GM23248 (cell line): ENCODE data around the gene ST13. TPM values are rescaled to one million over a fixed set of nuclear protein-coding genes. Genes with fewer than 3 reads are reported as not detected.

ENCODE experiments used
- DNase-seq: peaks from one replicate; pipeline ENCODE4 v3.0.0-alpha.2; 2015
- H2AFZ ChIP-seq: fragments of 200-600 bp; sonication (generic); 2 replicates; pipeline ENCODE4 v1.6.1; 2016; ENCODE audit warnings: antibody characterized with exemption
- H3F3A ChIP-seq: fragments of 200-600 bp; sonication (generic); 2 replicates; pipeline ENCODE4 v1.6.1; 2016; ENCODE audit warnings: mild to moderate bottlenecking, antibody characterized with exemption, mixed run types; ENCODE audit not compliant: insufficient read depth
- H3K27ac ChIP-seq: fragments of 200-600 bp; sonication (generic); 2 replicates; pipeline ENCODE4 v1.5.1; 2016; ENCODE audit warnings: mild to moderate bottlenecking
- H3K27me3 ChIP-seq: fragments of 200-600 bp; sonication (generic); replicated peaks from 2 replicates; pipeline ENCODE4 v1.6.1; 2016; ENCODE audit warnings: mild to moderate bottlenecking; ENCODE audit not compliant: insufficient read depth
- H3K36me3 ChIP-seq: fragments of 200-600 bp; sonication (generic); 2 replicates; pipeline ENCODE4 v1.6.1; 2016; ENCODE audit warnings: low read depth, mild to moderate bottlenecking
- H3K4me1 ChIP-seq: fragments of 200-600 bp; sonication (generic); 2 replicates; pipeline ENCODE4 v1.6.1; 2016; ENCODE audit warnings: mild to moderate bottlenecking; ENCODE audit not compliant: insufficient read depth
- H3K4me2 ChIP-seq: fragments of 200-600 bp; sonication (generic); one replicate; pipeline ENCODE4 v1.6.1; 2016; ENCODE audit warnings: mild to moderate bottlenecking; ENCODE audit not compliant: unreplicated experiment
- H3K4me3 ChIP-seq: fragments of 200-600 bp; sonication (generic); 2 replicates; pipeline ENCODE4 v1.5.1; 2016; ENCODE audit warnings: mild to moderate bottlenecking
- H3K79me2 ChIP-seq: fragments of 200-600 bp; sonication (generic); 2 replicates; pipeline ENCODE4 v1.6.1; 2016; ENCODE audit warnings: mild to moderate bottlenecking; ENCODE audit not compliant: insufficient read depth
- H3K9ac ChIP-seq: fragments of 200-600 bp; sonication (generic); 2 replicates; pipeline ENCODE4 v1.6.1; 2016; ENCODE audit warnings: mild to moderate bottlenecking
- H3K9me2 ChIP-seq: fragments of 200-600 bp; sonication (generic); 2 replicates; pipeline ENCODE4 v1.6.1; 2016; ENCODE audit warnings: mixed run types, mild to moderate bottlenecking, moderate library complexity; ENCODE audit not compliant: insufficient read depth
- H3K9me3 ChIP-seq: fragments of 200-600 bp; sonication (generic); one replicate; pipeline ENCODE4 v1.6.1; 2017; ENCODE audit warnings: low read depth
- H4K20me1 ChIP-seq: fragments of 200-600 bp; sonication (generic); 2 replicates; pipeline ENCODE4 v1.6.0; 2016; ENCODE audit not compliant: insufficient read depth
- EZH2 ChIP-seq: fragments of 200-600 bp; sonication (generic); IDR thresholded peaks from 2 replicates; pipeline ENCODE4 v1.6.1; 2018; ENCODE audit warnings: antibody characterized with exemption, mild to moderate bottlenecking; ENCODE audit not compliant: insufficient read depth, poor library complexity, severe bottlenecking
- EZH2phosphoT487 ChIP-seq: fragments of 200-600 bp; sonication (generic); IDR thresholded peaks from 2 replicates; pipeline ENCODE4 v1.6.1; 2018; ENCODE audit warnings: antibody characterized with exemption, moderate library complexity, mild to moderate bottlenecking, low read depth; ENCODE audit not compliant: insufficient read depth
- WGBS, 2 experiments: methylation state at CpG; one replicate each; pipeline ENCODE4 v1.1.6; 2015 to 2017; ENCODE audit warnings: low lambda C conversion rate in 2 of 2, low coverage in 1 of 2; ENCODE audit errors: missing lambda C conversion rate in 2 of 2; 5-methylcytosine and 5-hydroxymethylcytosine counted together
- in situ Hi-C: fragments of 300-500 bp; cut with MboI; formaldehyde crosslinking; loops from 2 replicates; pipeline ENCODE4 v1.15.0; 2020
- polyA plus RNA-seq: library from polyadenylated mRNA; unstranded; fragments of >200 nt; fragmentation: Nextera tagmentation; extraction: Ambion mirVana; gene quantifications from 2 replicates; pipeline ENCODE4 v1.2.1, GENCODE V29; 2016
- total RNA-seq: library from RNA; depleted of rRNA; stranded (reverse); fragments of >200 nt; shearing (Covaris generic); gene quantifications from 2 replicates; pipeline ENCODE4 v1.2.3, GENCODE V29; 2014

ST13 gene
- total and polyA plus RNA-seq, 2 experiments from 2014 or later: 141 to 161 TPM

DNA sequence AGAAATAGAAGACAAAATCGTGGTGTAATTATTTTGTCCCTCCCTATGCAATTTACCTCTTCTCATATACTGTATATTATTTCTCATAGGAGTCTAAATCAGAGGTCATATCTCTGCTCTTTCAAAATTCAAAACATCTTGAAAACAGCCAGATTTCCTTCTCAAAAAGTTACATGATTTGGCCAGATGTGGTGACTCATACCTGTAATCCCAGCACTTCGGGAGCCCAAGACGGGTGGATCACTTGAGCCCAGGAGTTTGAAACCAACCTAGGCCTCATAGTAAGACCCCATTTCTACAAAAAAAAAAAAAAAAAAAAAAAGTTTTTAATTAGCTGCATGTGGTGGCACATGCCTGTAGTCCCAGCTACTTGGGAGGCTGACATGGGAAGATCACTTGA is 34.4 kb upstream of the ST13 start:
- Histone ChIP-seq H4K20me1 (no peaks in the 10 kb centered on the region), H3K9ac (no peak overlapping the region), H3K9me3 (no peaks in the 10 kb centered on the region), H3K27me3 (no peaks in the 10 kb centered on the region), H3K4me2 (no peak overlapping the region), H3K4me3 (no peak overlapping the region), H3F3A (peaks cover 7% of the 10 kb centered on the region; the same call in 1 of the 2 replicates), H3K27ac (no peak overlapping the region), H2AFZ (no peak overlapping the region), H3K9me2 (no peaks in the 10 kb centered on the region), H3K79me2 (no peaks in the 10 kb centered on the region), H3K36me3 (peaks cover 32% of the 10 kb centered on the region; the same call in 1 of the 2 replicates), H3K4me1 (no peaks in the 10 kb centered on the region)
- TF ChIP-seq EZH2 (no peak), EZH2phosphoT487 (no peak)
- DNase-seq: peak; percentile 19
- in situ Hi-C loops: no loop called here
- 84 to 89% methylated on average over 3 of the region's 3 CpGs for WGBS, 2 experiments

DNA sequence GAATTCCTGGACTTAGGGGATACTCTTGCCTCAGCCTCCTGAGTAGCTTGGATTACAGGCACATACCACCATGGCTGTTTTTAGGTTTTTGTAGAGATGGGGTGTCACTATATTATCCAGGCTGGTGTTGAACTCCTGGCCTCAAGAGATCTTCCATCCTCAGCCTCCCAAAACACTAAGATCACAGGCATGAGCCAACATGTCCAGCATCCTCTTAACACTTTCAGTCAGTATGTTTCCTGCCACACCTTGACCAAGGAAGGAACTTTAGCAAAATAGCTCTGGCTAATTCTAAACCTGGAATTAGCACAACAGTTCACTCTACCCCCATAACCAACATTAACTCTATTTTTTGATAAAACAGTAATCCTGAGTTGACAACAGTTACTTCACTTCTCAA is 32.7 kb upstream of the ST13 start:
- H3K9me3 ChIP-seq: no peaks in the 10 kb centered on the region
- H3K9me2 ChIP-seq: no peaks in the 10 kb centered on the region
- no peaks in the 10 kb centered on the region for H3K79me2 ChIP-seq
- no peak overlapping the region for H3K27ac ChIP-seq
- H3F3A ChIP-seq: peaks cover 7% of the 10 kb centered on the region; the same call in 1 of the 2 replicates
- H3K9ac ChIP-seq: no peak overlapping the region
- in situ Hi-C loops: no loop called here
- H3K36me3 ChIP-seq: peaks cover 35% of the 10 kb centered on the region; the same call in 1 of the 2 replicates
- H3K4me1 ChIP-seq: no peaks in the 10 kb centered on the region
- no peak overlapping the region for H3K4me3 ChIP-seq
- DNase-seq: no peak
- TF ChIP-seq EZH2: no peak
- TF ChIP-seq EZH2phosphoT487: no peak
- no peaks in the 10 kb centered on the region for H4K20me1 ChIP-seq
- H3K4me2 ChIP-seq: no peak overlapping the region
- H3K27me3 ChIP-seq: no peaks in the 10 kb centered on the region
- no peak overlapping the region for H2AFZ ChIP-seq

DNA sequence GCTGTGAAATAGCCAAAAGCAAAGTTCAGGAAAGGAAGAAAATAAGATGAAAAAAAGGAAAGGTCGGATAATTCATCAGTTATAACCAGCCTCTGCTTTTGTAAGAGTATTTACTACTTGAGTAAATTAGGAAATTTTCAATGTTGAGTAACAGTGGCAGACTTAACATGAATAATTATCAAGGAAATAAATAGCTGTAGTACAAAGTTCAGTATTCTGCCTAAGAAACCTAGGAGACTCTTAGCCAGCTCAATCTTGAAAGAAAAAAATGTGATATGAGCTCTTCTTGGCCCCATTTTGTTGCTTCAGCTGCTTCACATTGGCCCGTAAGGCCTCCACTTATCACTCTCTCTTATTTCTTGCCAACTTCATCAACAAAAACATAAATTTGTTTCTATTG is 22.5 kb upstream of the ST13 start:
- Histone ChIP-seq H3K9me2 (no peaks in the 10 kb centered on the region), H3K4me2 (no peak overlapping the region), H3K79me2 (no peaks in the 10 kb centered on the region), H3K9ac (no peak overlapping the region), H3F3A (no peaks in the 10 kb centered on the region), H3K27ac (no peak overlapping the region), H4K20me1 (no peaks in the 10 kb centered on the region), H3K9me3 (no peaks in the 10 kb centered on the region), H3K27me3 (no peaks in the 10 kb centered on the region), H2AFZ (no peak overlapping the region), H3K4me1 (no peaks in the 10 kb centered on the region), H3K4me3 (no peak overlapping the region), H3K36me3 (peaks cover 46% of the 10 kb centered on the region)
- in situ Hi-C loops: no loop called here
- DNase-seq: no peak
- 96 to 100% methylated on average over 2 of the region's 2 CpGs for WGBS, 2 experiments
- no peak for TF ChIP-seq EZH2
- no peak for TF ChIP-seq EZH2phosphoT487

DNA sequence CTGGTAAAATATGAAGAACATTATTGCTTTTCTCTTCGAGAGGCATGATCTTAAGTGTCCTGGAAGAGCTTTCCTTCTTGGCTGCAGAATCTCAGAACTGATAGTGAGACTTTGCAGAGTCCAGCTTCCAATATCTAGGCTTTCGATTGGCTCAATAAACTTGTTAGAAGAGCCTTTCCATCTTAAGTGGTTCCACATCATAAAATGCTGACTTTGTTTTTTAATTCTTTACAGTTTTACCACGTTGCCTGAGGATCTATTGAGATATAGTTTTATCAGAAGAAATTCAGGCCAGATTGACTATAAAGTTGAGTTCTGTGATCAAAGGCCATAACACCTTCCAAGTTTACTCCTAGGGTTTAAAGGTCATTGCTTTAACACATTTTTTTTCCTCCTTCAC is 21.0 kb upstream of the ST13 start:
- Histone ChIP-seq H4K20me1 (no peaks in the 10 kb centered on the region), H3K4me3 (no peak overlapping the region), H2AFZ (no peak overlapping the region), H3K27ac (no peak overlapping the region), H3F3A (no peaks in the 10 kb centered on the region), H3K4me1 (no peaks in the 10 kb centered on the region), H3K36me3 (peaks cover 35% of the 10 kb centered on the region), H3K79me2 (no peaks in the 10 kb centered on the region), H3K9me3 (no peaks in the 10 kb centered on the region), H3K27me3 (no peaks in the 10 kb centered on the region), H3K4me2 (no peak overlapping the region), H3K9me2 (no peaks in the 10 kb centered on the region), H3K9ac (no peak overlapping the region)
- no peak for DNase-seq
- 18 to 30% methylated on average over 3 of the region's 3 CpGs for WGBS, 2 experiments
- no peak for TF ChIP-seq EZH2phosphoT487
- in situ Hi-C loops: no loop called here

DNA sequence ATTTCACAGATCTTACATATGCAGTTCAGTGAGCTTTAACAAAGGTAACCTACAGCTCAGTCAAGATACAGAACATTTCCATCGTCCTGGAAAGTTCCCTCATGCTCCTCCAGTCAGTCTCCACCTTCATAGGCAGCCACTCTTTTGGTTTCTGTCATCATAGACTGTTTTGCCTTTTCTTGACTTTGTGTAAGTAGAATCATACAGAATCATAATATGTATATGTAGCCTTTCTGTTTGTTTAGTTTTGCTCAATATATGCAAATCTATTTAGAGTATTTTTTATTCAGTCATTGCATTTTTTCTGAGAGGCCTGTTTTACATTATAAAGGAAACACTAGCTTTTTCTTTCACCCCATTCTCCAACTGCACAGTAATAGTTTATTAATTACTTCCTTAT is 20.5 kb upstream of the ST13 start:
- Histone ChIP-seq H2AFZ (no peak overlapping the region), H3K79me2 (no peaks in the 10 kb centered on the region), H4K20me1 (no peaks in the 10 kb centered on the region), H3K27me3 (no peaks in the 10 kb centered on the region), H3K4me3 (no peak overlapping the region), H3K9ac (no peak overlapping the region), H3K27ac (no peak overlapping the region), H3K4me1 (no peaks in the 10 kb centered on the region), H3K9me2 (no peaks in the 10 kb centered on the region), H3K36me3 (peaks cover 34% of the 10 kb centered on the region), H3K4me2 (no peak overlapping the region), H3F3A (no peaks in the 10 kb centered on the region), H3K9me3 (no peaks in the 10 kb centered on the region)
- in situ Hi-C loops: no loop called here
- no peak for DNase-seq
- 54 to 61% methylated on average over 1 of the region's 1 CpG for WGBS, 2 experiments
- TF ChIP-seq EZH2phosphoT487: no peak
- no peak for TF ChIP-seq EZH2
